ENCODE measurements around the gene ATP6V1C2.

The ATP6V1C2 gene

DNA sequence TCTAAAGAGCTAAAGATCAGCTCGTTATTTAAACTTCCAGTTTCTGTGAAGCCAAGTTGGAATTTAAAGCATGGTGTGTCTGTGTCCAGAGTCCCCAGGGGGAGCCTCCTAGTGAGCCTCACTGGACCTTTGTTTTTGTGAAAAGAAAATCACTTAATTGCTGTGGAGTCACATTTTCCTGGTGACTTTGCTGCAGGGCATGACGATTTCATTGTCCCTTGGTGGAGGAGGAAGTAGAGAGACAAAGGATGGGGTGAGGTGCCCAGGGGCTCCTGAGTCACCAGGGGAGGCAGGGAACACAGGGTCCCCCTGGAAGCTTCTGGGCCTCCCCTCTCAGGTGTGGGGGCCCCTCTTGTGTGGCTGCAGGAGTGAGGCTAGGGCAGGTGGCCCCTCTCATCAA is 19.7 kb downstream of the ATP6V1C2 start:
- H3K9me2 ChIP-seq (ENCODE audit: low read depth, low read length) = no peaks in the 10 kb centered on the region
- no peak overlapping the region for H3K9ac ChIP-seq (ENCODE audit: low read length)
- H2AFZ ChIP-seq (ENCODE audit: low read length) = no peak overlapping the region
- peaks cover 17% of the 10 kb centered on the region for H3K4me1 ChIP-seq (ENCODE audit: insufficient read depth, low read length, severe bottlenecking)
- H3F3A ChIP-seq (ENCODE audit: insufficient read depth, low read length) = no peaks in the 10 kb centered on the region; the same call in 1 of the 2 replicates
- no peak overlapping the region for H3K27ac ChIP-seq (ENCODE audit: low read depth, low read length, poor library complexity, severe bottlenecking)
- H3K4me3 ChIP-seq (ENCODE audit: low read depth, low read length, poor library complexity, severe bottlenecking) = no peak overlapping the region
- H3K27me3 ChIP-seq (ENCODE audit: insufficient read depth, low read length) = no peaks in the 10 kb centered on the region
- TF ChIP-seq EZH2 (IDR thresholded peaks at IDR 0.05; ENCODE audit: borderline replicate concordance, low read length) (no peak), CTCF (IDR thresholded peaks at IDR 0.05; ENCODE audit: low read length) (no peak)
- no peaks in the 10 kb centered on the region for H3K36me3 ChIP-seq (ENCODE audit: insufficient read depth, low read length)
- no peaks in the 10 kb centered on the region for H4K20me1 ChIP-seq (ENCODE audit: insufficient read depth, low read length)
- no peak overlapping the region for H3K4me2 ChIP-seq (ENCODE audit: low read length)
- no peaks in the 10 kb centered on the region for H3K79me2 ChIP-seq (ENCODE audit: insufficient read depth, low read length)
- H3K9me3 ChIP-seq (ENCODE audit: low read length) = no peaks in the 10 kb centered on the region

DNA sequence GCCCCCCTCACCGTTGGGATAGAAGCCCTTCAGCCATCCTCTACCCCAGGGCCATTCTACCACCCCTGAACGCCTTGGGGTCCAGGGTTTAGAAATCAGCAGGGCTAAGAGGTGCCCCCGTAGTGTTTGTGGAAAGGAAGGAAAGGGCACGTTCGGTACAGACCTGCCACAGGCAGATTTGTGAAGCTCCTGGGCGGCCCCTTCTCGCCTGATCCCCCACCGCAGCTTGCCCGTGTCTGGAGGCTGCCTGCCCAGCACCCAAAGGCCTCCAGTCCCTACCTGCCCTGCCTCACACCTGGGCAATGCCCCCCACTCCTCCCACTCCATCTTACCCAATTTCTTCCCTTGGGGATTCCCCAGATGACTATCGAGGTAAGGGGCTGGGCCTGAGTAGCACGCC is 21.2 kb downstream of the ATP6V1C2 start:
- H3K79me2 ChIP-seq (ENCODE audit: insufficient read depth, low read length) = no peaks in the 10 kb centered on the region
- H3K9me2 ChIP-seq (ENCODE audit: low read depth, low read length) = no peaks in the 10 kb centered on the region
- peaks cover 32% of the 10 kb centered on the region for H3K4me1 ChIP-seq (ENCODE audit: insufficient read depth, low read length, severe bottlenecking)
- H3K27me3 ChIP-seq (ENCODE audit: insufficient read depth, low read length) = no peaks in the 10 kb centered on the region
- H3K27ac ChIP-seq (ENCODE audit: low read depth, low read length, poor library complexity, severe bottlenecking) = no peak overlapping the region
- no peaks in the 10 kb centered on the region; the same call in 1 of the 2 replicates for H3F3A ChIP-seq (ENCODE audit: insufficient read depth, low read length)
- H3K9ac ChIP-seq (ENCODE audit: low read length) = no peak overlapping the region
- H3K9me3 ChIP-seq (ENCODE audit: low read length) = no peaks in the 10 kb centered on the region
- no peaks in the 10 kb centered on the region for H4K20me1 ChIP-seq (ENCODE audit: insufficient read depth, low read length)
- no peak overlapping the region for H3K4me3 ChIP-seq (ENCODE audit: low read depth, low read length, poor library complexity, severe bottlenecking)
- H2AFZ ChIP-seq (ENCODE audit: low read length) = no peak overlapping the region
- no peak for TF ChIP-seq EZH2 (IDR thresholded peaks at IDR 0.05; ENCODE audit: borderline replicate concordance, low read length)
- no peak for TF ChIP-seq CTCF (IDR thresholded peaks at IDR 0.05; ENCODE audit: low read length)
- H3K36me3 ChIP-seq (ENCODE audit: insufficient read depth, low read length) = no peaks in the 10 kb centered on the region
- no peak overlapping the region for H3K4me2 ChIP-seq (ENCODE audit: low read length)

- H4K20me1 ChIP-seq (ENCODE audit: insufficient read depth, low read length) = no peaks in the 10 kb centered on the region
- no peak overlapping the region for H3K9ac ChIP-seq (ENCODE audit: low read length)
- no peaks in the 10 kb centered on the region; the same call in 1 of the 2 replicates for H3K36me3 ChIP-seq (ENCODE audit: insufficient read depth, low read length)
- no peaks in the 10 kb centered on the region for H3K27me3 ChIP-seq (ENCODE audit: insufficient read depth, low read length)
- H3K79me2 ChIP-seq (ENCODE audit: insufficient read depth, low read length) = no peaks in the 10 kb centered on the region
- H3K4me2 ChIP-seq (ENCODE audit: low read length) = no peak overlapping the region
- peaks cover 25% of the 10 kb centered on the region for H3K4me1 ChIP-seq (ENCODE audit: insufficient read depth, low read length, severe bottlenecking)
- TF ChIP-seq CTCF (IDR thresholded peaks at IDR 0.05; ENCODE audit: low read length) = no peak
- TF ChIP-seq EZH2 (IDR thresholded peaks at IDR 0.05; ENCODE audit: borderline replicate concordance, low read length) = no peak
- H3K9me3 ChIP-seq (ENCODE audit: low read length) = no peaks in the 10 kb centered on the region
- no peaks in the 10 kb centered on the region for H3K9me2 ChIP-seq (ENCODE audit: low read depth, low read length)
- no peak overlapping the region for H3K27ac ChIP-seq (ENCODE audit: low read depth, low read length, poor library complexity, severe bottlenecking)
- no peaks in the 10 kb centered on the region for H3F3A ChIP-seq (ENCODE audit: insufficient read depth, low read length)
- no peak overlapping the region for H3K4me3 ChIP-seq (ENCODE audit: low read depth, low read length, poor library complexity, severe bottlenecking)
- no peak overlapping the region for H2AFZ ChIP-seq (ENCODE audit: low read length)
Observed at GRCh38 chr2:10750610-10751009, 29.2 kb downstream of the ATP6V1C2 start.
